GM12878 (cell line): Measurements from ENCODE around the gene ATRN. TPM values are rescaled to one million over a fixed set of nuclear protein-coding genes. Genes with fewer than 3 reads are reported as not detected.

Experiments
- ATAC-seq: fragments of 200-7000 bp; cut with Tn5 transposase; 3 replicates; pipeline ENCODE4 v1.9.1; 2020; ENCODE audit warnings: mild to moderate bottlenecking, moderate library complexity
- BruUV-seq: library from RNA; stranded (reverse); fragments of 400-500 nt; replicated peaks from 2 replicates; lab custom pipeline; 2021; lab: Mats Ljungman, UMichigan
- CTCF ChIA-PET: fragments of 300-600 bp; sonication (Branson Sonifier 250); formaldehyde crosslinking; extraction: SDS; loops from one replicate; lab custom pipeline; 2021; ENCODE audit warnings: inconsistent platforms; lab: Yijun Ruan, JAX
- POLR2A ChIA-PET: fragments of 350-600 bp; formaldehyde crosslinking; extraction: SDS; loops from one replicate; lab custom pipeline; 2021; ENCODE audit warnings: inconsistent platforms; lab: Charles Lee
- RAD21 ChIA-PET: fragments of 300-600 bp; sonication (Branson Sonifier 250); formaldehyde crosslinking; loops from one replicate; lab custom pipeline; 2023; ENCODE audit warnings: antibody characterized with exemption; ENCODE audit not compliant: unreplicated experiment; lab: Charles Lee
- SMC1A ChIA-PET: fragments of 300-600 bp; sonication (Branson Sonifier 250); formaldehyde crosslinking; loops from one replicate; lab custom pipeline; 2023; ENCODE audit not compliant: unreplicated experiment, uncharacterized antibody; lab: Charles Lee
- DNase-seq: peaks from one replicate; pipeline ENCODE4 v3.0.0-alpha.2; 2011; ENCODE audit warnings: low read depth, low spot score
- FAIRE-seq: peaks from 3 replicates; lab custom pipeline; 2011; peaks lifted over from hg19 to GRCh38; lab: Jason Lieb, UNC
- H2AFZ ChIP-seq: 2 replicates; pipeline ENCODE4 v1.6.0; 2011; ENCODE audit warnings: low read depth, low read length, control low read depth; ENCODE audit not compliant: control insufficient read depth
- H3K27ac ChIP-seq: 2 replicates; pipeline ENCODE4 v1.5.1; 2011; ENCODE audit warnings: control low read depth; ENCODE audit not compliant: control insufficient read depth, insufficient read depth
- H3K27me3 ChIP-seq, 2 experiments: replicated peaks in 1 of 2; 2 replicates each; pipeline versions ENCODE4 v1.6.0 to v1.6.1; 2011; ENCODE audit warnings: low read length in 1 of 2; ENCODE audit not compliant: control insufficient read depth in 2 of 2, insufficient read depth in 2 of 2
- H3K36me3 ChIP-seq, 2 experiments: 2 replicates each; pipeline ENCODE4 v1.5.1; 2011; ENCODE audit warnings: low read length in 1 of 2; ENCODE audit not compliant: control insufficient read depth in 2 of 2, insufficient read depth in 2 of 2
- H3K4me1 ChIP-seq: 2 replicates; pipeline ENCODE4 v1.6.1; 2011; ENCODE audit warnings: mild to moderate bottlenecking, low read length, moderate library complexity, mixed read lengths; ENCODE audit not compliant: control insufficient read depth, insufficient read depth
- H3K4me2 ChIP-seq: 2 replicates; pipeline ENCODE4 v1.6.0; 2011; ENCODE audit warnings: control low read depth; ENCODE audit not compliant: control insufficient read depth, insufficient read depth
- H3K4me3 ChIP-seq: fragments of 200-600 bp; sonication (generic); 2 replicates; pipeline ENCODE4 v1.5.1; 2016
- H3K79me2 ChIP-seq: 2 replicates; pipeline ENCODE4 v1.6.0; 2011; ENCODE audit warnings: low read length; ENCODE audit not compliant: control insufficient read depth, insufficient read depth
- H3K9ac ChIP-seq: 2 replicates; pipeline ENCODE4 v1.8.0; 2011; ENCODE audit warnings: low read length, control low read depth, mixed read lengths; ENCODE audit not compliant: control insufficient read depth, insufficient read depth
- H3K9me3 ChIP-seq: replicated peaks from 3 replicates; pipeline ENCODE4 v1.5.1; 2011; ENCODE audit warnings: mild to moderate bottlenecking, low read length; ENCODE audit not compliant: control insufficient read depth, insufficient read depth
- H4K20me1 ChIP-seq: 2 replicates; pipeline ENCODE4 v1.6.0; 2011; ENCODE audit not compliant: control insufficient read depth, insufficient read depth
- ATF7 ChIP-seq: fragments of 450-650 bp; IDR thresholded peaks from 2 replicates; pipeline ENCODE4 v1.6.1; 2016; ENCODE audit warnings: low read depth, mild to moderate bottlenecking
- ESRRA ChIP-seq: IDR thresholded peaks from 2 replicates; pipeline ENCODE4 v1.6.1; 2012; ENCODE audit warnings: mild to moderate bottlenecking, low read length, improper control_type of control experiment
- KDM1A ChIP-seq: fragments of 200-600 bp; sonication (generic); IDR thresholded peaks from 2 replicates; pipeline ENCODE4 v1.6.1; 2016; ENCODE audit warnings: borderline replicate concordance
- MAX ChIP-seq: IDR thresholded peaks from 2 replicates; pipeline ENCODE4 v1.6.1; 2012; ENCODE audit warnings: low read depth, low read length, improper control_type of control experiment
- MEF2A ChIP-seq: IDR thresholded peaks from 2 replicates; pipeline ENCODE4 v1.6.1; 2011; ENCODE audit warnings: low read depth, mild to moderate bottlenecking, low read length, moderate library complexity; ENCODE audit not compliant: insufficient read depth
- MTA3 ChIP-seq: IDR thresholded peaks from 2 replicates; pipeline ENCODE4 v1.6.1; 2012; ENCODE audit warnings: low read length, inconsistent platforms, borderline replicate concordance
- MXI1 ChIP-seq: fragments of 150-350 bp; IDR thresholded peaks from 2 replicates; pipeline ENCODE4 v1.6.1; 2011; ENCODE audit warnings: low read depth, mild to moderate bottlenecking, inconsistent platforms, low read length, improper control_type of control experiment
- NBN ChIP-seq: fragments of 450-650 bp; IDR thresholded peaks from 2 replicates; pipeline ENCODE4 v1.6.1; 2016
- POLR2AphosphoS2 ChIP-seq: IDR thresholded peaks from 2 replicates; pipeline ENCODE4 v1.6.1; 2011; ENCODE audit warnings: low read depth, mild to moderate bottlenecking, low read length, improper control_type of control experiment, moderate library complexity
- RFX5 ChIP-seq: IDR thresholded peaks from 2 replicates; pipeline ENCODE4 v1.6.1; 2011; ENCODE audit warnings: low read depth, low read length, improper control_type of control experiment
- SIX5 ChIP-seq: IDR thresholded peaks from 2 replicates; pipeline ENCODE4 v1.6.1; 2011; ENCODE audit warnings: mild to moderate bottlenecking, low read depth, low read length, moderate library complexity; ENCODE audit not compliant: severe bottlenecking
- STAT3 ChIP-seq: IDR thresholded peaks from 2 replicates; pipeline ENCODE4 v1.6.1; 2011; ENCODE audit warnings: low read depth, low read length, improper control_type of control experiment
- SUZ12 ChIP-seq: fragments of 200-600 bp; sonication (generic); IDR thresholded peaks from one replicate; pipeline ENCODE4 v1.6.1; 2018; ENCODE audit warnings: antibody characterized with exemption, mild to moderate bottlenecking; ENCODE audit not compliant: unreplicated experiment
- TARDBP ChIP-seq: IDR thresholded peaks from 2 replicates; pipeline ENCODE4 v1.6.1; 2016; ENCODE audit warnings: borderline replicate concordance
- ZNF207 ChIP-seq: fragments of 450-650 bp; IDR thresholded peaks from 2 replicates; pipeline ENCODE4 v1.6.1; 2014; ENCODE audit warnings: antibody characterized with exemption, mild to moderate bottlenecking, borderline replicate concordance
- WGBS: methylation state at CpG from one replicate; pipeline ENCODE4 v1.1.6; 2016; ENCODE audit warnings: low lambda C conversion rate; ENCODE audit not compliant: insufficient replicate concordance, insufficient coverage; ENCODE audit errors: missing lambda C conversion rate; 5-methylcytosine and 5-hydroxymethylcytosine counted together
- in situ Hi-C: fragments of 300-500 bp; cut with MboI; formaldehyde crosslinking; loops from 9 replicates; pipeline ENCODE4 v1.14.3; 2018; ENCODE audit warnings: mixed read lengths
- intact Hi-C: fragments of 100-400 bp; cut with micrococcal nuclease; formaldehyde crosslinking; loops from one replicate; pipeline ENCODE4 v1.14.2; 2022; ENCODE audit not compliant: unreplicated experiment
- polyA plus RNA-seq, 11 experiments: library from polyadenylated mRNA; depleted of rRNA in 4 of 11; unstranded in 6 of 11; stranded (reverse) in 5 of 11; fragments of >200 nt; fragmentation: Nextera tagmentation in 4 of 11; fragmentation: Illumina TruSeq in 1 of 11; extraction: Ambion mirVana in 4 of 11; extraction: Trizol in 1 of 11; gene quantifications; 1 replicate in 1 of 11; 2 replicates in 10 of 11; pipeline versions ENCODE4 v1.2.1 to v1.2.3, GENCODE V29; 2011 to 2016; ENCODE audit warnings: inconsistent platforms in 2 of 11, missing spikeins in 2 of 11, low read depth in 1 of 11
- total RNA-seq, 4 experiments: library from RNA; depleted of rRNA in 3 of 4; stranded (reverse); fragments of >200 nt in 3 of 4; fragmentation: Illumina TruSeq in 1 of 4; extraction: Trizol in 1 of 4; gene quantifications; 2 replicates each; pipeline versions ENCODE4 v1.2.1 to v1.2.3, GENCODE V29; 2013 to 2021
- TF ChIP-seq, protein P1 (sequence below): fragments of 450-650 bp; IDR thresholded peaks from 2 replicates; pipeline ENCODE4 v1.6.1; 2016; ENCODE audit warnings: mild to moderate bottlenecking, moderate library complexity, borderline replicate concordance

ATRN gene
- total and polyA plus RNA-seq, 10 of the 15 experiments (the other 5 are each of a cell fraction or from before 2014, with no cell fraction given): 0.71 to 11.6 (median 6.9) TPM

- ChIA-PET CTCF (no interaction called here), POLR2A (interaction anchor here (0.6 kb wide), 1 partner anchor 12 kb away, joined by 3 read pairs; no protein-coding TSS in a partner anchor), SMC1A (no interaction called here), RAD21 (no interaction called here)
- Histone ChIP-seq H3K36me3 (peaks cover 0 to 3% of the 10 kb centered on the region in 2 experiments; a peak in 2 of 4 replicates), H2AFZ (no peak overlapping the region), H3K4me2 (no peak overlapping the region), H3K79me2 (no peaks in the 10 kb centered on the region), H3K27me3 (no peaks in the 10 kb centered on the region), H3K27ac (no peak overlapping the region), H3K9ac (no peak overlapping the region), H3K4me3 (no peak overlapping the region), H3K4me1 (no peaks in the 10 kb centered on the region), H4K20me1 (no peaks in the 10 kb centered on the region), H3K9me3 (no peaks in the 10 kb centered on the region)
- intact Hi-C loops (no loop called here), in situ Hi-C loops (no loop called here)
- FAIRE-seq: no peak
- 96% methylated on average over 9 of the region's 9 CpGs for WGBS
- TF ChIP-seq POLR2AphosphoS2 (no peak), SIX5 (no peak), ESRRA (no peak), MTA3 (no peak), MEF2A (no peak), NBN (no peak), RFX5 (no peak), ATF7 (no peak), MXI1 (no peak), MAX (no peak), ZNF207 (no peak), STAT3 (no peak), KDM1A (no peak), SUZ12 (no peak), TARDBP (no peak)
- TF ChIP-seq, protein P1, sequence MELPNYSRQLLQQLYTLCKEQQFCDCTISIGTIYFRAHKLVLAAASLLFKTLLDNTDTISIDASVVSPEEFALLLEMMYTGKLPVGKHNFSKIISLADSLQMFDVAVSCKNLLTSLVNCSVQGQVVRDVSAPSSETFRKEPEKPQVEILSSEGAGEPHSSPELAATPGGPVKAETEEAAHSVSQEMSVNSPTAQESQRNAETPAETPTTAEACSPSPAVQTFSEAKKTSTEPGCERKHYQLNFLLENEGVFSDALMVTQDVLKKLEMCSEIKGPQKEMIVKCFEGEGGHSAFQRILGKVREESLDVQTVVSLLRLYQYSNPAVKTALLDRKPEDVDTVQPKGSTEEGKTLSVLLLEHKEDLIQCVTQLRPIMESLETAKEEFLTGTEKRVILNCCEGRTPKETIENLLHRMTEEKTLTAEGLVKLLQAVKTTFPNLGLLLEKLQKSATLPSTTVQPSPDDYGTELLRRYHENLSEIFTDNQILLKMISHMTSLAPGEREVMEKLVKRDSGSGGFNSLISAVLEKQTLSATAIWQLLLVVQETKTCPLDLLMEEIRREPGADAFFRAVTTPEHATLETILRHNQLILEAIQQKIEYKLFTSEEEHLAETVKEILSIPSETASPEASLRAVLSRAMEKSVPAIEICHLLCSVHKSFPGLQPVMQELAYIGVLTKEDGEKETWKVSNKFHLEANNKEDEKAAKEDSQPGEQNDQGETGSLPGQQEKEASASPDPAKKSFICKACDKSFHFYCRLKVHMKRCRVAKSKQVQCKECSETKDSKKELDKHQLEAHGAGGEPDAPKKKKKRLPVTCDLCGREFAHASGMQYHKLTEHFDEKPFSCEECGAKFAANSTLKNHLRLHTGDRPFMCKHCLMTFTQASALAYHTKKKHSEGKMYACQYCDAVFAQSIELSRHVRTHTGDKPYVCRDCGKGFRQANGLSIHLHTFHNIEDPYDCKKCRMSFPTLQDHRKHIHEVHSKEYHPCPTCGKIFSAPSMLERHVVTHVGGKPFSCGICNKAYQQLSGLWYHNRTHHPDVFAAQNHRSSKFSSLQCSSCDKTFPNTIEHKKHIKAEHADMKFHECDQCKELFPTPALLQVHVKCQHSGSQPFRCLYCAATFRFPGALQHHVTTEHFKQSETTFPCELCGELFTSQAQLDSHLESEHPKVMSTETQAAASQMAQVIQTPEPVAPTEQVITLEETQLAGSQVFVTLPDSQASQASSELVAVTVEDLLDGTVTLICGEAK: no peak
- no peak for DNase-seq
- ATAC-seq: no peak
- no TSS peak for BruUV-seq
Measured at GRCh38 chr20:3648951-3649350, 178.1 kb downstream of the ATRN start.
